H1 (cell line): Measurements from ENCODE around the gene RABGAP1. TPM values are rescaled to one million over a fixed set of nuclear protein-coding genes. Genes with fewer than 3 reads are reported as not detected.

ENCODE experiments used
- CTCF ChIA-PET: fragments of 300-600 bp; sonication (Branson Sonifier 250); formaldehyde crosslinking; loops from one replicate; lab custom pipeline; 2021; ENCODE audit not compliant: partially characterized antibody; lab: Charles Lee
- POLR2A ChIA-PET: fragments of 300-600 bp; sonication (Branson Sonifier 250); formaldehyde crosslinking; loops from one replicate; lab custom pipeline; 2021; ENCODE audit warnings: inconsistent platforms; ENCODE audit not compliant: partially characterized antibody; lab: Charles Lee
- DNase-seq, 2 experiments: peaks; one replicate each; pipeline versions ENCODE4 v3.0.0 to v3.0.0-alpha.2; 2010 to 2022; ENCODE audit warnings: low spot score in 2 of 2, low read depth in 1 of 2, mixed read lengths in 1 of 2
- FAIRE-seq: peaks from 2 replicates; lab custom pipeline; 2011; peaks lifted over from hg19 to GRCh38; lab: Jason Lieb, UNC
- H2AFZ ChIP-seq: 2 replicates; pipeline ENCODE4 v1.8.1; 2012; ENCODE audit warnings: low read length, inconsistent platforms
- H2AK5ac ChIP-seq: 2 replicates; pipeline ENCODE4 v1.6.1; 2013; ENCODE audit warnings: low read depth, low read length
- H2BK120ac ChIP-seq: replicated peaks from 2 replicates; pipeline ENCODE3; 2013; ENCODE audit warnings: low read depth, low read length, inconsistent platforms
- H2BK12ac ChIP-seq: 2 replicates; pipeline ENCODE4 v1.6.1; 2013; ENCODE audit warnings: low read depth, low read length
- H2BK15ac ChIP-seq: 2 replicates; pipeline ENCODE4 v1.6.1; 2013; ENCODE audit warnings: low read length
- H2BK20ac ChIP-seq: 2 replicates; pipeline ENCODE4 v1.6.1; 2013; ENCODE audit warnings: low read length
- H2BK5ac ChIP-seq: 2 replicates; pipeline ENCODE4 v1.6.1; 2013; ENCODE audit warnings: low read depth, low read length
- H3K14ac ChIP-seq: 2 replicates; pipeline ENCODE4 v1.6.1; 2013; ENCODE audit warnings: inconsistent platforms; ENCODE audit not compliant: insufficient read length
- H3K18ac ChIP-seq: 2 replicates; pipeline ENCODE4 v1.6.1; 2013; ENCODE audit warnings: low read length; ENCODE audit errors: extremely low read depth
- H3K23ac ChIP-seq: 2 replicates; pipeline ENCODE4 v1.6.1; 2013; ENCODE audit warnings: inconsistent platforms; ENCODE audit not compliant: insufficient read length
- H3K23me2 ChIP-seq: 2 replicates; pipeline ENCODE4 v1.6.1; 2013; ENCODE audit warnings: low read depth, low read length
- H3K27ac ChIP-seq: 2 replicates; pipeline ENCODE4 v1.6.1; 2011; ENCODE audit warnings: low read depth, low read length, inconsistent platforms
- H3K27me3 ChIP-seq, 4 experiments: replicated peaks in 1 of 4; 1 replicate in 1 of 4; 2 replicates in 3 of 4; pipeline versions ENCODE4 v1.6.1 to v1.8.1; 2011 to 2013; ENCODE audit warnings: low read length in 3 of 4, mild to moderate bottlenecking in 3 of 4, inconsistent platforms in 2 of 4, mixed read lengths in 2 of 4, moderate library complexity in 1 of 4; ENCODE audit not compliant: control insufficient read depth in 3 of 4, insufficient read depth in 3 of 4; ENCODE audit errors: extremely low read depth in 1 of 4
- H3K36me3 ChIP-seq, 4 experiments: 2 replicates each; pipeline versions ENCODE4 v1.6.1 to v1.8.1; 2011 to 2013; ENCODE audit warnings: mild to moderate bottlenecking in 4 of 4, low read length in 3 of 4, moderate library complexity in 2 of 4, control low read depth in 1 of 4, inconsistent platforms in 1 of 4; ENCODE audit not compliant: insufficient read depth in 4 of 4, control insufficient read depth in 2 of 4
- H3K4ac ChIP-seq: replicated peaks from 2 replicates; pipeline ENCODE3; 2013; ENCODE audit warnings: low read length, low read depth, mixed read lengths, inconsistent platforms; ENCODE audit not compliant: insufficient read length
- H3K4me1 ChIP-seq, 4 experiments: replicated peaks in 1 of 4; 1 replicate in 1 of 4; 2 replicates in 3 of 4; pipeline versions ENCODE4 v1.6.1 to v1.8.1; 2011 to 2013; ENCODE audit warnings: low read length in 3 of 4, inconsistent platforms in 2 of 4, mixed read lengths in 1 of 4; ENCODE audit not compliant: insufficient read depth in 4 of 4, control insufficient read depth in 3 of 4
- H3K4me2 ChIP-seq, 2 experiments: 2 replicates each; pipeline versions ENCODE4 v1.6.1 to v1.8.1; 2011 to 2013; ENCODE audit warnings: low read depth in 2 of 2, low read length in 2 of 2, control low read depth in 1 of 2, inconsistent platforms in 1 of 2, mild to moderate bottlenecking in 1 of 2; ENCODE audit not compliant: insufficient read depth in 1 of 2
- H3K4me3 ChIP-seq, 4 experiments: fragments of 200-600, 300-600 bp in 1 of 4; sonication (generic), shearing (Covaris generic), sonication (Bioruptor Twin) in 1 of 4; 2 replicates each; pipeline versions ENCODE4 v1.5.1 to v1.8.1; 2011 to 2016; ENCODE audit warnings: low read length in 4 of 4, low read depth in 3 of 4, control low read depth in 2 of 4, inconsistent platforms in 2 of 4, mild to moderate bottlenecking in 2 of 4, mixed read lengths in 1 of 4, moderate library complexity in 1 of 4; ENCODE audit not compliant: insufficient read depth in 2 of 4; ENCODE audit errors: extremely low read depth in 1 of 4
- H3K56ac ChIP-seq: replicated peaks from 2 replicates; pipeline ENCODE3; 2013; ENCODE audit warnings: low read depth, mild to moderate bottlenecking, mixed read lengths, low read length, inconsistent platforms; ENCODE audit not compliant: insufficient read length
- H3K79me1 ChIP-seq: 2 replicates; pipeline ENCODE4 v1.6.1; 2013; ENCODE audit warnings: low read depth, low read length, control low read depth
- H3K79me2 ChIP-seq, 2 experiments: 2 replicates each; pipeline versions ENCODE4 v1.6.1 to v1.8.1; 2012 to 2013; ENCODE audit warnings: low read length in 2 of 2, mild to moderate bottlenecking in 2 of 2, inconsistent platforms in 1 of 2; ENCODE audit not compliant: insufficient read depth in 2 of 2, control insufficient read depth in 1 of 2
- H3K9ac ChIP-seq, 4 experiments: replicated peaks in 1 of 4; 1 replicate in 1 of 4; 2 replicates in 3 of 4; pipeline versions ENCODE4 v1.6.1 to v1.8.1; 2011 to 2013; ENCODE audit warnings: low read depth in 3 of 4, low read length in 3 of 4, control low read depth in 2 of 4, mild to moderate bottlenecking in 2 of 4, moderate library complexity in 2 of 4, inconsistent platforms in 1 of 4; ENCODE audit errors: extremely low read depth in 1 of 4
- H3K9me3 ChIP-seq, 2 experiments: 2 replicates each; pipeline versions ENCODE4 v1.6.1 to v1.8.1; 2012 to 2013; ENCODE audit warnings: mild to moderate bottlenecking in 2 of 2, moderate library complexity in 2 of 2, control low read depth in 1 of 2, inconsistent platforms in 1 of 2, low read depth in 1 of 2, low read length in 1 of 2, mixed read lengths in 1 of 2; ENCODE audit not compliant: insufficient read depth in 2 of 2
- H4K20me1 ChIP-seq, 2 experiments: replicated peaks in 1 of 2; 2 replicates each; pipeline versions ENCODE3 to v1.8.1; 2011 to 2013; ENCODE audit warnings: inconsistent platforms in 2 of 2, low read length in 2 of 2, mild to moderate bottlenecking in 1 of 2; ENCODE audit not compliant: insufficient read depth in 2 of 2, control insufficient read depth in 1 of 2
- H4K5ac ChIP-seq: 2 replicates; pipeline ENCODE4 v1.6.1; 2013; ENCODE audit warnings: low read length, low read depth, mixed read lengths, inconsistent platforms; ENCODE audit not compliant: insufficient read length
- H4K8ac ChIP-seq: 2 replicates; pipeline ENCODE4 v1.8.0; 2013; ENCODE audit warnings: mild to moderate bottlenecking, moderate library complexity, low read length, inconsistent platforms; ENCODE audit not compliant: insufficient read depth; ENCODE audit errors: extremely low read depth
- H4K91ac ChIP-seq: replicated peaks from 2 replicates; pipeline ENCODE3; 2013; ENCODE audit warnings: low read length, mixed read lengths, inconsistent platforms; ENCODE audit not compliant: insufficient read length
- BACH1 ChIP-seq: IDR thresholded peaks from 2 replicates; pipeline ENCODE4 v1.6.1; 2012; ENCODE audit warnings: low read length, improper control_type of control experiment
- CREB1 ChIP-seq: IDR thresholded peaks from 2 replicates; pipeline ENCODE4 v1.6.1; 2012; ENCODE audit warnings: inconsistent platforms
- CTBP2 ChIP-seq: IDR thresholded peaks from 2 replicates; pipeline ENCODE4 v1.7.0; 2011; ENCODE audit warnings: borderline replicate concordance, mild to moderate bottlenecking, moderate library complexity, mixed read lengths, low read length; ENCODE audit not compliant: insufficient read depth, insufficient read length
- CTCF ChIP-seq, 3 experiments: IDR thresholded peaks; 1 replicate in 2 of 3; 2 replicates in 1 of 3; pipeline versions ENCODE4 v1.5.1 to v1.6.1; 2011; ENCODE audit warnings: low read length in 3 of 3, mild to moderate bottlenecking in 3 of 3, inconsistent platforms in 2 of 3, low read depth in 1 of 3, moderate library complexity in 1 of 3; ENCODE audit not compliant: insufficient read depth in 1 of 3; ENCODE audit errors: control extremely low read depth in 1 of 3
- EGR1 ChIP-seq: IDR thresholded peaks from 2 replicates; pipeline ENCODE4 v1.6.1; 2011; ENCODE audit warnings: low read depth, low read length, borderline replicate concordance
- JUND ChIP-seq: IDR thresholded peaks from 2 replicates; pipeline ENCODE4 v1.6.1; 2011; ENCODE audit warnings: mild to moderate bottlenecking, improper control_type of control experiment, low read length
- PHF8 ChIP-seq: fragments of 200-600 bp; sonication (generic); conservative IDR thresholded peaks from 2 replicates; pipeline ENCODE4 v1.7.1; 2012; ENCODE audit warnings: low read depth, mild to moderate bottlenecking, inconsistent platforms, low read length, moderate library complexity
- POLR2AphosphoS5 ChIP-seq: IDR thresholded peaks from 2 replicates; pipeline ENCODE4 v1.6.1; 2011; ENCODE audit warnings: low read depth, low read length
- ZNF274 ChIP-seq: IDR thresholded peaks from 2 replicates; pipeline ENCODE4 v1.7.0; 2012; ENCODE audit warnings: low read length, borderline replicate concordance; ENCODE audit errors: extremely low read depth
- WGBS, 2 experiments: shearing (Covaris generic) in 1 of 2; methylation state at CpG; one replicate each; pipeline versions ENCODE4 v1.1.6 to v1.1.7; 2013 to 2015; ENCODE audit warnings: low lambda C conversion rate in 2 of 2, mixed read lengths in 2 of 2, inconsistent platforms in 1 of 2, low coverage in 1 of 2, missing lambda C conversion rate in 1 of 2; ENCODE audit not compliant: insufficient replicate concordance in 2 of 2, insufficient coverage in 1 of 2, insufficient read length in 1 of 2; ENCODE audit errors: extremely low coverage in 1 of 2, missing lambda C conversion rate in 1 of 2; 5-methylcytosine and 5-hydroxymethylcytosine counted together
- polyA plus RNA-seq, 7 experiments: library from polyadenylated mRNA; depleted of rRNA in 3 of 7; stranded (reverse) in 5 of 7; unstranded in 2 of 7; fragments of >200 nt in 5 of 7; fragments of 200-250 nt in 2 of 7; gene quantifications; 1 replicate in 5 of 7; 2 replicates in 1 of 7; 4 replicates in 1 of 7; pipeline versions ENCODE4 v1.2.1 to v1.2.3, GENCODE V29; 2011 to 2013; ENCODE audit warnings: missing spikeins in 2 of 7, mixed read lengths in 2 of 7
- total RNA-seq: library from RNA; stranded (reverse); fragmentation: NEBNext Ultra II Directional; extraction: Animal tissue kit (Norgen Biotek cat#: 25700); gene quantifications from 2 replicates; pipeline ENCODE4 v1.2.1, GENCODE V29; 2021
- TF ChIP-seq, protein P1 (sequence below): IDR thresholded peaks from 2 replicates; pipeline ENCODE4 v1.6.1; 2012; ENCODE audit warnings: low read length, inconsistent platforms

RABGAP1 gene
- total and polyA plus RNA-seq, 2 of the 8 experiments (the other 6 are each of a cell fraction or from before 2014, with no cell fraction given), result 15.7 to 38.3 TPM

GRCh38 chr9:123099548-123099947, 158.7 kb downstream of the RABGAP1 start:
- Histone ChIP-seq H2BK120ac (no peak overlapping the region), H3K79me1 (no peaks in the 10 kb centered on the region), H3K4me3 (no peak overlapping the region), H3K4me1 (peaks cover 7 to 22% (median 13%) of the 10 kb centered on the region in 4 experiments), H2BK20ac (no peak overlapping the region), H3K4ac (no peak overlapping the region), H2BK5ac (no peak overlapping the region), H3K9ac (no peak overlapping the region; a peak in 1 of 7 replicates), H3K27ac (no peak overlapping the region), H3K27me3 (no peaks in the 10 kb centered on the region), H2AK5ac (no peak overlapping the region), H4K20me1 (no peaks in the 10 kb centered on the region), H3K56ac (no peak overlapping the region), H2BK15ac (no peak overlapping the region), H2AFZ (no peak overlapping the region), H4K5ac (no peak overlapping the region), H4K8ac (no peak overlapping the region), H3K4me2 (no peak overlapping the region), H3K79me2 (no peaks in the 10 kb centered on the region), H3K23me2 (no peaks in the 10 kb centered on the region), H3K9me3 (no peaks in the 10 kb centered on the region), H3K23ac (no peak overlapping the region), H3K14ac (no peak overlapping the region), H3K18ac (no peak overlapping the region), H2BK12ac (no peak overlapping the region), H4K91ac (no peak overlapping the region), H3K36me3 (peaks cover 8 to 67% (median 30%) of the 10 kb centered on the region in 4 experiments)
- FAIRE-seq, result no peak
- WGBS, 2 experiments, result 97% methylated on average over 3 of the region's 3 CpGs; no CpG with 5 or more reads in 1 of the 2 experiments
- POLR2A ChIA-PET, result interaction anchor here (1.2 kb wide), 1 partner anchor 26 kb away, joined by 3 read pairs; no protein-coding TSS in a partner anchor
- CTCF ChIA-PET, result interaction anchor here (0.9 to 6.0 kb wide), 6 partner anchors 8 to 261 kb away, joined by 3 to 49 read pairs (median 5); no protein-coding TSS in a partner anchor
- DNase-seq, result no peak
- TF ChIP-seq CTBP2 (no peak), BACH1 (no peak), CTCF (IDR thresholded peaks at IDR 0.05; ENCODE audit: control extremely low read depth in 1 of 3, insufficient read depth in 1 of 3, low read depth in 1 of 3, low read length in 3 of 3) (no peak), CREB1 (no peak), POLR2AphosphoS5 (no peak), PHF8 (no peak), EGR1 (no peak), ZNF274 (no peak), JUND (no peak)
- TF ChIP-seq, protein P1, sequence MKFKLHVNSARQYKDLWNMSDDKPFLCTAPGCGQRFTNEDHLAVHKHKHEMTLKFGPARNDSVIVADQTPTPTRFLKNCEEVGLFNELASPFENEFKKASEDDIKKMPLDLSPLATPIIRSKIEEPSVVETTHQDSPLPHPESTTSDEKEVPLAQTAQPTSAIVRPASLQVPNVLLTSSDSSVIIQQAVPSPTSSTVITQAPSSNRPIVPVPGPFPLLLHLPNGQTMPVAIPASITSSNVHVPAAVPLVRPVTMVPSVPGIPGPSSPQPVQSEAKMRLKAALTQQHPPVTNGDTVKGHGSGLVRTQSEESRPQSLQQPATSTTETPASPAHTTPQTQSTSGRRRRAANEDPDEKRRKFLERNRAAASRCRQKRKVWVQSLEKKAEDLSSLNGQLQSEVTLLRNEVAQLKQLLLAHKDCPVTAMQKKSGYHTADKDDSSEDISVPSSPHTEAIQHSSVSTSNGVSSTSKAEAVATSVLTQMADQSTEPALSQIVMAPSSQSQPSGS, result no peak
